H1 (cell line): ENCODE measurements around the gene CEP152. TPM values are rescaled to one million over a fixed set of nuclear protein-coding genes. Genes with fewer than 3 reads are reported as not detected.

Experiments
- CEBPB ChIP-seq: IDR thresholded peaks from 2 replicates; pipeline ENCODE4 v1.6.1; 2012; ENCODE audit warnings: low read depth, low read length
- CTBP2 ChIP-seq: IDR thresholded peaks from 2 replicates; pipeline ENCODE4 v1.7.0; 2011; ENCODE audit warnings: borderline replicate concordance, mild to moderate bottlenecking, moderate library complexity, mixed read lengths, low read length; ENCODE audit not compliant: insufficient read depth, insufficient read length
- KDM1A ChIP-seq: fragments of 200-600, 300-600 bp; sonication (generic); IDR thresholded peaks from 2 replicates; pipeline ENCODE4 v1.7.1; 2016; ENCODE audit warnings: mild to moderate bottlenecking, low read length, borderline replicate concordance
- POLR2AphosphoS5 ChIP-seq: IDR thresholded peaks from 2 replicates; pipeline ENCODE4 v1.6.1; 2011; ENCODE audit warnings: low read depth, low read length
- SUZ12 ChIP-seq: fragments of 200-600 bp; sonication (generic); IDR thresholded peaks from 2 replicates; pipeline ENCODE4 v1.6.1; 2012; ENCODE audit warnings: mild to moderate bottlenecking, inconsistent platforms, low read length, moderate library complexity, mixed read lengths
- TAF1 ChIP-seq: IDR thresholded peaks from 2 replicates; pipeline ENCODE4 v1.6.1; 2011; ENCODE audit warnings: mild to moderate bottlenecking, low read depth, low read length
- polyA plus RNA-seq, 7 experiments: library from polyadenylated mRNA; depleted of rRNA in 3 of 7; stranded (reverse) in 5 of 7; unstranded in 2 of 7; fragments of >200 nt in 5 of 7; fragments of 200-250 nt in 2 of 7; gene quantifications; 1 replicate in 5 of 7; 2 replicates in 1 of 7; 4 replicates in 1 of 7; pipeline versions ENCODE4 v1.2.1 to v1.2.3, GENCODE V29; 2011 to 2013; ENCODE audit warnings: missing spikeins in 2 of 7, mixed read lengths in 2 of 7
- total RNA-seq: library from RNA; stranded (reverse); fragmentation: NEBNext Ultra II Directional; extraction: Animal tissue kit (Norgen Biotek cat#: 25700); gene quantifications from 2 replicates; pipeline ENCODE4 v1.2.1, GENCODE V29; 2021
- TF ChIP-seq, protein P1 (sequence below): fragments of 300-600 bp; sonication (generic); IDR thresholded peaks from 2 replicates; pipeline ENCODE4 v1.7.1; 2012; ENCODE audit warnings: low read length, moderate library complexity, mild to moderate bottlenecking, inconsistent platforms; ENCODE audit not compliant: insufficient replicate concordance
- TF ChIP-seq, protein P2 (sequence below): IDR thresholded peaks from 2 replicates; pipeline ENCODE4 v1.6.1; 2011; ENCODE audit warnings: low read length, improper control_type of control experiment

Gene CEP152
- total and polyA plus RNA-seq, 2 of the 8 experiments (the other 6 are each of a cell fraction or from before 2014, with no cell fraction given) = 1.4 to 16.2 TPM

DNA sequence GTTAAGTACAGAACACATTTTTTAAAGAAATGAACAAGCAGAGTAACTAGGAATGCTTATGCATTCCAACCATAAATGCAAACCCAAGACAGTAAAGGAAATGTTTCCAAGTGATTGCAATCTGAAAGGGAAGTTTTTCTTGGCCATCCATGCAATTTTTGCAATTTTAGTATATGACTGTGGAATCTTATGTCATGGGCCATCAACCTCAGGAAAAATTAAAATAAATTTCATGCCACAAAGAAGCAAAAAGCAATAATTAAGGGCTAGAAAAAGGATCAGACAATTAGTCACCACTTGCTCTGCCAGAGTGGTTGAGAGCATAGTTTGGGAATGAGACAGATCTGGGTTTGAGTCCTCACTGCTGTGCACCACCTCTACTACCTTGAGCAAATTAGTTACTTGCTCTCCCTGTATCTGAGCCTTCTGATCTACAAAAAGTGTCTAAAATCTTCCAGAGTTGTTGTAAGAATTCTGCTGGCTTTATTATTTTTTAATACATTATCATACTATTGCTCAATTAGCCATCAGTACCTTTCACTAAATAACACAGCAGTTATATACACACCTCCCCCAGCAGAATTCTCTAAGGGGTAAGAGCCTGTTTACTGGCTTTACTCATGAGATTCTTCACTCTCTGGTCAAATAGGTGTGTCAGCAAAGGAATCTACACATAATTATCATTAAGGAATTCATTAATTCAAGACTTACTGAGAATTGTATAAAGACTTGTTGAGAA is 115.6 kb downstream of the CEP152 start (continued):
- TF ChIP-seq, protein P1, sequence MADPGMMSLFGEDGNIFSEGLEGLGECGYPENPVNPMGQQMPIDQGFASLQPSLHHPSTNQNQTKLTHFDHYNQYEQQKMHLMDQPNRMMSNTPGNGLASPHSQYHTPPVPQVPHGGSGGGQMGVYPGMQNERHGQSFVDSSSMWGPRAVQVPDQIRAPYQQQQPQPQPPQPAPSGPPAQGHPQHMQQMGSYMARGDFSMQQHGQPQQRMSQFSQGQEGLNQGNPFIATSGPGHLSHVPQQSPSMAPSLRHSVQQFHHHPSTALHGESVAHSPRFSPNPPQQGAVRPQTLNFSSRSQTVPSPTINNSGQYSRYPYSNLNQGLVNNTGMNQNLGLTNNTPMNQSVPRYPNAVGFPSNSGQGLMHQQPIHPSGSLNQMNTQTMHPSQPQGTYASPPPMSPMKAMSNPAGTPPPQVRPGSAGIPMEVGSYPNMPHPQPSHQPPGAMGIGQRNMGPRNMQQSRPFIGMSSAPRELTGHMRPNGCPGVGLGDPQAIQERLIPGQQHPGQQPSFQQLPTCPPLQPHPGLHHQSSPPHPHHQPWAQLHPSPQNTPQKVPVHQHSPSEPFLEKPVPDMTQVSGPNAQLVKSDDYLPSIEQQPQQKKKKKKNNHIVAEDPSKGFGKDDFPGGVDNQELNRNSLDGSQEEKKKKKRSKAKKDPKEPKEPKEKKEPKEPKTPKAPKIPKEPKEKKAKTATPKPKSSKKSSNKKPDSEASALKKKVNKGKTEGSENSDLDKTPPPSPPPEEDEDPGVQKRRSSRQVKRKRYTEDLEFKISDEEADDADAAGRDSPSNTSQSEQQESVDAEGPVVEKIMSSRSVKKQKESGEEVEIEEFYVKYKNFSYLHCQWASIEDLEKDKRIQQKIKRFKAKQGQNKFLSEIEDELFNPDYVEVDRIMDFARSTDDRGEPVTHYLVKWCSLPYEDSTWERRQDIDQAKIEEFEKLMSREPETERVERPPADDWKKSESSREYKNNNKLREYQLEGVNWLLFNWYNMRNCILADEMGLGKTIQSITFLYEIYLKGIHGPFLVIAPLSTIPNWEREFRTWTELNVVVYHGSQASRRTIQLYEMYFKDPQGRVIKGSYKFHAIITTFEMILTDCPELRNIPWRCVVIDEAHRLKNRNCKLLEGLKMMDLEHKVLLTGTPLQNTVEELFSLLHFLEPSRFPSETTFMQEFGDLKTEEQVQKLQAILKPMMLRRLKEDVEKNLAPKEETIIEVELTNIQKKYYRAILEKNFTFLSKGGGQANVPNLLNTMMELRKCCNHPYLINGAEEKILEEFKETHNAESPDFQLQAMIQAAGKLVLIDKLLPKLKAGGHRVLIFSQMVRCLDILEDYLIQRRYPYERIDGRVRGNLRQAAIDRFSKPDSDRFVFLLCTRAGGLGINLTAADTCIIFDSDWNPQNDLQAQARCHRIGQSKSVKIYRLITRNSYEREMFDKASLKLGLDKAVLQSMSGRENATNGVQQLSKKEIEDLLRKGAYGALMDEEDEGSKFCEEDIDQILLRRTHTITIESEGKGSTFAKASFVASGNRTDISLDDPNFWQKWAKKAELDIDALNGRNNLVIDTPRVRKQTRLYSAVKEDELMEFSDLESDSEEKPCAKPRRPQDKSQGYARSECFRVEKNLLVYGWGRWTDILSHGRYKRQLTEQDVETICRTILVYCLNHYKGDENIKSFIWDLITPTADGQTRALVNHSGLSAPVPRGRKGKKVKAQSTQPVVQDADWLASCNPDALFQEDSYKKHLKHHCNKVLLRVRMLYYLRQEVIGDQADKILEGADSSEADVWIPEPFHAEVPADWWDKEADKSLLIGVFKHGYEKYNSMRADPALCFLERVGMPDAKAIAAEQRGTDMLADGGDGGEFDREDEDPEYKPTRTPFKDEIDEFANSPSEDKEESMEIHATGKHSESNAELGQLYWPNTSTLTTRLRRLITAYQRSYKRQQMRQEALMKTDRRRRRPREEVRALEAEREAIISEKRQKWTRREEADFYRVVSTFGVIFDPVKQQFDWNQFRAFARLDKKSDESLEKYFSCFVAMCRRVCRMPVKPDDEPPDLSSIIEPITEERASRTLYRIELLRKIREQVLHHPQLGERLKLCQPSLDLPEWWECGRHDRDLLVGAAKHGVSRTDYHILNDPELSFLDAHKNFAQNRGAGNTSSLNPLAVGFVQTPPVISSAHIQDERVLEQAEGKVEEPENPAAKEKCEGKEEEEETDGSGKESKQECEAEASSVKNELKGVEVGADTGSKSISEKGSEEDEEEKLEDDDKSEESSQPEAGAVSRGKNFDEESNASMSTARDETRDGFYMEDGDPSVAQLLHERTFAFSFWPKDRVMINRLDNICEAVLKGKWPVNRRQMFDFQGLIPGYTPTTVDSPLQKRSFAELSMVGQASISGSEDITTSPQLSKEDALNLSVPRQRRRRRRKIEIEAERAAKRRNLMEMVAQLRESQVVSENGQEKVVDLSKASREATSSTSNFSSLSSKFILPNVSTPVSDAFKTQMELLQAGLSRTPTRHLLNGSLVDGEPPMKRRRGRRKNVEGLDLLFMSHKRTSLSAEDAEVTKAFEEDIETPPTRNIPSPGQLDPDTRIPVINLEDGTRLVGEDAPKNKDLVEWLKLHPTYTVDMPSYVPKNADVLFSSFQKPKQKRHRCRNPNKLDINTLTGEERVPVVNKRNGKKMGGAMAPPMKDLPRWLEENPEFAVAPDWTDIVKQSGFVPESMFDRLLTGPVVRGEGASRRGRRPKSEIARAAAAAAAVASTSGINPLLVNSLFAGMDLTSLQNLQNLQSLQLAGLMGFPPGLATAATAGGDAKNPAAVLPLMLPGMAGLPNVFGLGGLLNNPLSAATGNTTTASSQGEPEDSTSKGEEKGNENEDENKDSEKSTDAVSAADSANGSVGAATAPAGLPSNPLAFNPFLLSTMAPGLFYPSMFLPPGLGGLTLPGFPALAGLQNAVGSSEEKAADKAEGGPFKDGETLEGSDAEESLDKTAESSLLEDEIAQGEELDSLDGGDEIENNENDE = no peak
- TF ChIP-seq, protein P2, sequence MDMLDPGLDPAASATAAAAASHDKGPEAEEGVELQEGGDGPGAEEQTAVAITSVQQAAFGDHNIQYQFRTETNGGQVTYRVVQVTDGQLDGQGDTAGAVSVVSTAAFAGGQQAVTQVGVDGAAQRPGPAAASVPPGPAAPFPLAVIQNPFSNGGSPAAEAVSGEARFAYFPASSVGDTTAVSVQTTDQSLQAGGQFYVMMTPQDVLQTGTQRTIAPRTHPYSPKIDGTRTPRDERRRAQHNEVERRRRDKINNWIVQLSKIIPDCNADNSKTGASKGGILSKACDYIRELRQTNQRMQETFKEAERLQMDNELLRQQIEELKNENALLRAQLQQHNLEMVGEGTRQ = no peak
- TF ChIP-seq KDM1A (no peak), POLR2AphosphoS5 (no peak), TAF1 (no peak), SUZ12 (no peak), CEBPB (no peak), CTBP2 (no peak)
